K562 (cell line): ENCODE results near the gene GCKR. TPM values are rescaled to one million over a fixed set of nuclear protein-coding genes. Genes with fewer than 3 reads are reported as not detected.

Experiments used
- ATF3 ChIP-seq, 2 experiments: fragments of 450-650 bp in 1 of 2; sonication (generic) in 1 of 2; formaldehyde crosslinking in 1 of 2; IDR thresholded peaks in 1 of 2; conservative IDR thresholded peaks in 1 of 2; 2 replicates each; pipeline versions ENCODE4 v1.6.1 to v1.8.1; 2016 to 2023; ENCODE audit warnings: mild to moderate bottlenecking in 2 of 2, moderate library complexity in 2 of 2, inconsistent platforms in 1 of 2, missing genetic modification reagents in 1 of 2
- BCLAF1 ChIP-seq, 2 experiments: fragments of 450-650 bp in 1 of 2; IDR thresholded peaks; 2 replicates each; pipeline ENCODE4 v1.6.1; 2011 to 2017; ENCODE audit warnings: low read depth in 2 of 2, antibody characterized with exemption in 1 of 2, borderline replicate concordance in 1 of 2, low read length in 1 of 2, mild to moderate bottlenecking in 1 of 2, mixed read lengths in 1 of 2; ENCODE audit not compliant: control insufficient read depth in 1 of 2
- CHD4 ChIP-seq: fragments of 200-600 bp; sonication (generic); IDR thresholded peaks from 3 replicates; pipeline ENCODE4 v1.6.1; 2012; ENCODE audit warnings: low read depth, mild to moderate bottlenecking, mixed read lengths, low read length, inconsistent platforms; ENCODE audit not compliant: insufficient read depth, insufficient replicate concordance, poor library complexity, severe bottlenecking
- DIDO1 ChIP-seq: fragments of 450-650 bp; IDR thresholded peaks from 2 replicates; pipeline ENCODE4 v1.6.1; 2016; ENCODE audit warnings: low read depth, missing biosample characterization, missing genetic modification characterization
- HNRNPH1 ChIP-seq: fragments of 200-400 bp; formaldehyde crosslinking; optimal IDR thresholded peaks from 2 replicates; pipeline ENCODE3; 2017; ENCODE audit warnings: low read depth, mild to moderate bottlenecking, low read length, moderate library complexity
- HNRNPUL1 ChIP-seq: fragments of 200-400 bp; formaldehyde crosslinking; IDR thresholded peaks from 2 replicates; pipeline ENCODE4 v1.6.1; 2017; ENCODE audit warnings: low read length
- L3MBTL2 ChIP-seq: fragments of 450-650 bp; IDR thresholded peaks from 2 replicates; pipeline ENCODE4 v1.6.1; 2016; ENCODE audit warnings: mild to moderate bottlenecking, moderate library complexity
- NFYB ChIP-seq: IDR thresholded peaks from 2 replicates; pipeline ENCODE4 v1.6.1; 2011; ENCODE audit warnings: mild to moderate bottlenecking, moderate library complexity; ENCODE audit not compliant: insufficient read length; ENCODE audit errors: extremely low read depth
- PCBP1 ChIP-seq: fragments of 200-400 bp; formaldehyde crosslinking; IDR thresholded peaks from 2 replicates; pipeline ENCODE4 v1.6.1; 2018; ENCODE audit warnings: mild to moderate bottlenecking, low read depth, low read length; ENCODE audit not compliant: poor library complexity, severe bottlenecking
- PREB ChIP-seq: sonication (generic); formaldehyde crosslinking; IDR thresholded peaks from 2 replicates; pipeline ENCODE4 v1.8.1; 2023; ENCODE audit warnings: mild to moderate bottlenecking, missing genetic modification reagents
- SIN3B ChIP-seq: fragments of 450-650 bp; IDR thresholded peaks from 2 replicates; pipeline ENCODE4 v1.6.1; 2017; ENCODE audit warnings: low read depth, mild to moderate bottlenecking, moderate library complexity
- SRSF9 ChIP-seq: fragments of 200-400 bp; formaldehyde crosslinking; IDR thresholded peaks from 2 replicates; pipeline ENCODE4 v1.6.1; 2017; ENCODE audit warnings: low read depth, low read length, borderline replicate concordance
- TAF15 ChIP-seq: fragments of 200-400 bp; formaldehyde crosslinking; IDR thresholded peaks from 2 replicates; pipeline ENCODE4 v1.6.1; 2017; ENCODE audit warnings: mild to moderate bottlenecking, low read depth, low read length, moderate library complexity
- TAF7 ChIP-seq: fragments of 450-650 bp; IDR thresholded peaks from 2 replicates; pipeline ENCODE4 v1.6.1; 2016; ENCODE audit warnings: missing genetic modification characterization, missing compliant biosample characterization
- ZEB2 ChIP-seq: fragments of 450-650 bp; IDR thresholded peaks from 2 replicates; pipeline ENCODE4 v1.6.1; 2016
- ZFP91 ChIP-seq: sonication (generic); formaldehyde crosslinking; IDR thresholded peaks from 2 replicates; pipeline ENCODE4 v1.8.0; 2022; ENCODE audit warnings: mild to moderate bottlenecking, missing genetic modification reagents
- ZNF224 ChIP-seq: sonication (generic); formaldehyde crosslinking; IDR thresholded peaks from 2 replicates; pipeline ENCODE4 v1.8.0; 2022; ENCODE audit warnings: mild to moderate bottlenecking, missing genetic modification reagents
- ZNF23 ChIP-seq: fragments of 250-450 bp; sonication (Bioruptor Pico); IDR thresholded peaks from 2 replicates; pipeline ENCODE4 v1.4.0; 2020; ENCODE audit warnings: mild to moderate bottlenecking
- ZNF584 ChIP-seq: fragments of 200-800 bp; sonication (Bioruptor generic); IDR thresholded peaks from 2 replicates; pipeline ENCODE4 v1.6.1; 2016; ENCODE audit warnings: low read depth, mild to moderate bottlenecking, missing genetic modification characterization, missing compliant biosample characterization
- ZNF644 ChIP-seq: fragments of 200-800 bp; sonication (Bioruptor generic); IDR thresholded peaks from 2 replicates; pipeline ENCODE4 v1.6.1; 2016; ENCODE audit warnings: low read depth, missing genetic modification characterization, missing compliant biosample characterization
- polyA plus RNA-seq, 8 experiments: library from polyadenylated mRNA; depleted of rRNA in 4 of 8; stranded (reverse) in 5 of 8; unstranded in 3 of 8; fragments of >200 nt; fragmentation: Nextera tagmentation in 2 of 8; fragmentation: Illumina TruSeq in 1 of 8; extraction: Ambion mirVana in 2 of 8; extraction: Trizol in 1 of 8; gene quantifications; 2 replicates each; pipeline versions ENCODE4 v1.2.1 to v1.2.3, GENCODE V29; 2011 to 2014; ENCODE audit warnings: inconsistent platforms in 1 of 8, missing spikeins in 1 of 8
- total RNA-seq, 7 experiments: library from RNA; depleted of rRNA in 6 of 7; stranded (reverse); fragments of >200 nt in 6 of 7; fragmentation: Illumina TruSeq in 2 of 7; extraction: Trizol in 2 of 7; gene quantifications; 2 replicates each; pipeline versions ENCODE4 v1.2.1 to v1.2.3, GENCODE V29; 2011 to 2021; ENCODE audit warnings: low replicate concordance in 1 of 7

Gene GCKR
- total and polyA plus RNA-seq, 9 of the 15 experiments (the other 6 are each of a cell fraction or from before 2014, with no cell fraction given), result 0.28 to 0.79 (median 0.50) TPM; not detected in 1

GRCh38 chr2:27527182-27527581 lies 30.5 kb downstream of the GCKR start (continued):
- TF ChIP-seq ZFP91 (CRISPR knock-in tag), result no peak
- TF ChIP-seq SIN3B, result no peak
- TF ChIP-seq CHD4, result no peak
- TF ChIP-seq SRSF9, result no peak
- TF ChIP-seq ATF3 (IDR thresholded peaks at IDR 0.05), result peak; percentile 93
- TF ChIP-seq ATF3 (CRISPR knock-in tag; conservative IDR thresholded peaks at IDR 0.05), result no peak
- no peak for TF ChIP-seq TAF7
- TF ChIP-seq DIDO1 (tag), result no peak
- no peak for TF ChIP-seq BCLAF1 (IDR thresholded peaks at IDR 0.05; ENCODE audit: borderline replicate concordance in 1 of 2, control insufficient read depth in 1 of 2, low read depth in 2 of 2, low read length in 1 of 2)
- TF ChIP-seq L3MBTL2, result no peak
- no peak for TF ChIP-seq PREB (CRISPR knock-in tag)
- TF ChIP-seq HNRNPUL1, result no peak
- TF ChIP-seq ZNF644 (tag), result no peak
- no peak for TF ChIP-seq ZNF224 (CRISPR knock-in tag)
- no peak for TF ChIP-seq TAF15
- no peak for TF ChIP-seq NFYB
- no peak for TF ChIP-seq ZNF584 (CRISPR knock-in tag)
- TF ChIP-seq ZNF23, result no peak
- no peak for TF ChIP-seq HNRNPH1
- no peak for TF ChIP-seq PCBP1
- peak; percentile 88 for TF ChIP-seq ZEB2
